HCT116 (cell line): ENCODE data around the gene SPAG6.

Experiments
- CTCF ChIP-seq, 3 experiments: fragments of 200-600 bp in 1 of 3; sonication (generic) in 1 of 3; IDR thresholded peaks in 2 of 3; conservative IDR thresholded peaks in 1 of 3; 2 replicates each; pipeline ENCODE4 v1.5.1; 2012 to 2017; ENCODE audit warnings: low read depth in 2 of 3, low read length in 2 of 3, antibody characterized with exemption in 1 of 3, borderline replicate concordance in 1 of 3, control low read depth in 1 of 3, mild to moderate bottlenecking in 1 of 3, mixed read lengths in 1 of 3, mixed run types in 1 of 3, moderate library complexity in 1 of 3; ENCODE audit not compliant: insufficient read depth in 1 of 3
- EZH2phosphoT487 ChIP-seq: fragments of 200-600 bp; IDR thresholded peaks from 2 replicates; pipeline ENCODE4 v1.6.1; 2018; ENCODE audit warnings: antibody characterized with exemption, borderline replicate concordance
- FOSL1 ChIP-seq: IDR thresholded peaks from 2 replicates; pipeline ENCODE4 v1.6.1; 2012; ENCODE audit warnings: low read depth
- JUND ChIP-seq: IDR thresholded peaks from 2 replicates; pipeline ENCODE4 v1.6.1; 2012
- POLR2A ChIP-seq: IDR thresholded peaks from 2 replicates; pipeline ENCODE4 v1.7.0; 2011; ENCODE audit warnings: borderline replicate concordance; ENCODE audit not compliant: insufficient read depth, insufficient read length; ENCODE audit errors: extremely low read depth
- POLR2AphosphoS5 ChIP-seq: IDR thresholded peaks from 2 replicates; pipeline ENCODE4 v1.6.1; 2011; ENCODE audit warnings: mild to moderate bottlenecking, low read depth, low read length, moderate library complexity
- RAD21 ChIP-seq: IDR thresholded peaks from 2 replicates; pipeline ENCODE4 v1.6.1; 2012; ENCODE audit warnings: low read depth, mild to moderate bottlenecking
- SP1 ChIP-seq: IDR thresholded peaks from 2 replicates; pipeline ENCODE4 v1.6.1; 2012; ENCODE audit warnings: low read depth
- YY1 ChIP-seq: IDR thresholded peaks from 2 replicates; pipeline ENCODE4 v1.6.1; 2011; ENCODE audit warnings: low read length, low read depth, moderate library complexity, mild to moderate bottlenecking; ENCODE audit not compliant: insufficient replicate concordance; ENCODE audit errors: extremely low read depth
- ZNF274 ChIP-seq: fragments of 200-500 bp; sonication (Bioruptor generic); IDR thresholded peaks from 2 replicates; pipeline ENCODE4 v1.6.1; 2014; ENCODE audit warnings: mild to moderate bottlenecking, low read depth, low read length, inconsistent platforms
- TF ChIP-seq, protein P1 (sequence below): IDR thresholded peaks from 2 replicates; pipeline ENCODE4 v1.6.1; 2012; ENCODE audit warnings: low read depth
- TF ChIP-seq, protein P2 (sequence below): IDR thresholded peaks from 2 replicates; pipeline ENCODE4 v1.6.1; 2012

DNA sequence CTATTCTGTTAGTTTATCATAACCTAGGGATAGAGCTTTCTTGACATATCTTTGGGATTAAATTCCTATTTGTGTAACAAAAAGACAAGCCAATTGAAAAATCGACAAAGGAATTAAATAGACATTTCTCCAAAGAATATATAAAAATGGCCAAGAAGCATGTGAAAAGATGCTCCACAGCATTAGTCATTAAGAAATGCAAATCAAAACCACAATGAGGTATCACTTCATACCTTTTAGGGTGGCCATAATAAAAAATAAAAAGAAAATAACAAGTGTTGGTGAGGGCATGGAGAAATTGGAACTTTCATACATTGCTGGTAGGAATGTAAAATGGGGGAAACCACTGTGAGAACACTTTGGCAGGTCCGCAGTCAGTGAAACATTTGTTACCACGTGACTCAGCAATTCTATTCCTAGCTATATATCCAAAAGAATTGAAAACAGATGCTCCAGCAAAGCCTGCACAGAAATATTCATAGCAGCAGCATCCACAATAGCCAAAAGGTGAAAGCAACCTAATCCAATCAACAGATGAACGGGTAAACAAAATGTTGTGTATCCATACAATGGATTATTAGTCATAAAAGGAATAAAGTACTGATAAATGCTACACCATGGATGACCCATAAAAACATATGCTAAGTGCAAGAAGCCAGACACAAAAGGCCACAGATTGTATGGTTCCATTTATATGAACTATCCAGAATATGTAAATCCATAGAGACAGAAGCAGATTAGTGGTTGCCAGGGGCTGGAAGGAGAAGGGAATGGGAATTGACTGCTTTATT is 20.5 kb downstream of the SPAG6 start:
- TF ChIP-seq CTCF (IDR thresholded peaks at IDR 0.05 in 2 of 3, conservative IDR thresholded peaks at IDR 0.05 in 1 of 3; ENCODE audit: borderline replicate concordance in 1 of 3, insufficient read depth in 1 of 3, low read depth in 2 of 3, low read length in 2 of 3) = no peak
- no peak for TF ChIP-seq SP1
- no peak for TF ChIP-seq RAD21
- no peak for TF ChIP-seq ZNF274
- TF ChIP-seq FOSL1 = no peak
- no peak for TF ChIP-seq JUND
- TF ChIP-seq YY1 = no peak
- TF ChIP-seq EZH2phosphoT487 = no peak
- TF ChIP-seq POLR2AphosphoS5 = no peak
- TF ChIP-seq, protein P1, sequence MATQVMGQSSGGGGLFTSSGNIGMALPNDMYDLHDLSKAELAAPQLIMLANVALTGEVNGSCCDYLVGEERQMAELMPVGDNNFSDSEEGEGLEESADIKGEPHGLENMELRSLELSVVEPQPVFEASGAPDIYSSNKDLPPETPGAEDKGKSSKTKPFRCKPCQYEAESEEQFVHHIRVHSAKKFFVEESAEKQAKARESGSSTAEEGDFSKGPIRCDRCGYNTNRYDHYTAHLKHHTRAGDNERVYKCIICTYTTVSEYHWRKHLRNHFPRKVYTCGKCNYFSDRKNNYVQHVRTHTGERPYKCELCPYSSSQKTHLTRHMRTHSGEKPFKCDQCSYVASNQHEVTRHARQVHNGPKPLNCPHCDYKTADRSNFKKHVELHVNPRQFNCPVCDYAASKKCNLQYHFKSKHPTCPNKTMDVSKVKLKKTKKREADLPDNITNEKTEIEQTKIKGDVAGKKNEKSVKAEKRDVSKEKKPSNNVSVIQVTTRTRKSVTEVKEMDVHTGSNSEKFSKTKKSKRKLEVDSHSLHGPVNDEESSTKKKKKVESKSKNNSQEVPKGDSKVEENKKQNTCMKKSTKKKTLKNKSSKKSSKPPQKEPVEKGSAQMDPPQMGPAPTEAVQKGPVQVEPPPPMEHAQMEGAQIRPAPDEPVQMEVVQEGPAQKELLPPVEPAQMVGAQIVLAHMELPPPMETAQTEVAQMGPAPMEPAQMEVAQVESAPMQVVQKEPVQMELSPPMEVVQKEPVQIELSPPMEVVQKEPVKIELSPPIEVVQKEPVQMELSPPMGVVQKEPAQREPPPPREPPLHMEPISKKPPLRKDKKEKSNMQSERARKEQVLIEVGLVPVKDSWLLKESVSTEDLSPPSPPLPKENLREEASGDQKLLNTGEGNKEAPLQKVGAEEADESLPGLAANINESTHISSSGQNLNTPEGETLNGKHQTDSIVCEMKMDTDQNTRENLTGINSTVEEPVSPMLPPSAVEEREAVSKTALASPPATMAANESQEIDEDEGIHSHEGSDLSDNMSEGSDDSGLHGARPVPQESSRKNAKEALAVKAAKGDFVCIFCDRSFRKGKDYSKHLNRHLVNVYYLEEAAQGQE = no peak
- no peak for TF ChIP-seq POLR2A
- TF ChIP-seq, protein P2, sequence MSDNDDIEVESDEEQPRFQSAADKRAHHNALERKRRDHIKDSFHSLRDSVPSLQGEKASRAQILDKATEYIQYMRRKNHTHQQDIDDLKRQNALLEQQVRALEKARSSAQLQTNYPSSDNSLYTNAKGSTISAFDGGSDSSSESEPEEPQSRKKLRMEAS = no peak
